Jurkat, Clone E6-1 (cell line): Measurements from ENCODE around the gene NEUROG2.
"Not testable (repeated sequence)": the region's sequence is repeated elsewhere in the genome, so short reads cannot be mapped to it uniquely, and the experiment has no call there.

Experiments used
- DNase-seq: peaks from one replicate; pipeline ENCODE4 v3.0.0-alpha.2; 2011; ENCODE audit warnings: low read depth, low spot score
- H3K4me3 ChIP-seq: 2 replicates; pipeline ENCODE4 v1.5.1; 2011; ENCODE audit warnings: mild to moderate bottlenecking, low read length, control low read depth, moderate library complexity

Gene NEUROG2

GRCh38 chr4:112509243-112510141, 6.5 kb downstream of the NEUROG2 start:
- no peak for DNase-seq
- no peak overlapping the region for H3K4me3 ChIP-seq

- DNase-seq = no peak
- H3K4me3 ChIP-seq = no peak overlapping the region
These were observed 7.6 kb downstream of the NEUROG2 start for GRCh38 chr4:112508356-112508755.

GRCh38 chr4:112504807-112505206, 11.2 kb downstream of the NEUROG2 start:
- H3K4me3 ChIP-seq = no peak overlapping the region
- no peak for DNase-seq

- no peak for DNase-seq
- no peak overlapping the region for H3K4me3 ChIP-seq
These were observed 13.1 kb downstream of the NEUROG2 start for GRCh38 chr4:112502871-112503270.

- no peak overlapping the region for H3K4me3 ChIP-seq
- DNase-seq = no peak
These were observed 23.7 kb downstream of the NEUROG2 start for GRCh38 chr4:112492321-112492720.

GRCh38 chr4:112490808-112491207, 25.2 kb downstream of the NEUROG2 start:
- not testable (repeated sequence) for H3K4me3 ChIP-seq, DNase-seq

GRCh38 chr4:112485930-112486329, 30.1 kb downstream of the NEUROG2 start:
- no peak overlapping the region for H3K4me3 ChIP-seq
- no peak for DNase-seq

GRCh38 chr4:112473985-112474384, 42.0 kb downstream of the NEUROG2 start:
- no peak overlapping the region for H3K4me3 ChIP-seq
- DNase-seq = no peak

- no peak for DNase-seq
- H3K4me3 ChIP-seq = no peak overlapping the region
These were observed 43.7 kb downstream of the NEUROG2 start for GRCh38 chr4:112472318-112472717.
